Activated T-cell treated with anti-CD3 and anti-CD28 coated beads for 24 hours (primary cell): ENCODE results near the gene NDUFB11.

Experiments used
- DNase-seq: peaks from one replicate; pipeline ENCODE4 v3.0.0-alpha.2; 2020; ENCODE audit warnings: low read depth

NDUFB11 gene

DNA sequence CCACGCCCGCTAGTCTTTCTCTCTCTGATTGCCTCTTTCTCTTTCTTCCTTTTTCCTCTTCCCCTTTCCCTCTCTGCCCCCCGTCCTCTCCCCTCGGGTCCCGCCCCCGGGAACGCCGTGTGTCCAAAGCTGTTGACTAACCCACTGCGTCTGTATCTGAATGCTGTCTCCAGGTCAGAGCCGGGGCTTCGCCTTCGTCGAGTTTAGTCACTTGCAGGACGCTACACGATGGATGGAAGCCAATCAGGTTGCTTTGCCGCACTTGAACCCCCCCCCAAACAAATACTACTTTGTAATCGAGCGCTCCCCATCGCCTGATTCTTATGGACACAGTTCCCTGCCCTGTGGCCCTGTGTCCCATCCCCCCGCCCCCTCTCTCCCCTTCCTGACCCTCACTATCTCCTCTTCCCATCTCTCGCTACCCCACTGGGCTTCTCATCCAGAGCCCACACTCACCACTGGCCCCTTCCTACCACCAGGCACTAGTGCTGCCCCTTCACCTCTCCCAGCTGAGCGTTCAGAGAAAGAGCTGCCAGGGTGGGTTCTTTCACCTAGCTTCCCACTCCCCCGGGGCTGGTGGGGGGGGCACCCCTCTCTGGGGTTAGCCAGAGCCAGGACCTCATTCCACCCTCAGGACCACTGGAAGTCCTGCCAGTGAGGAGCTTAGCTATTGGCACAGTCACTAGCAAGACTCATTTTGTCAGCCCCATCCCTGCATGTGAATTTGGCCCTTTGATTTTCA is 30.5 kb upstream of the NDUFB11 start:
- no peak for DNase-seq

DNA sequence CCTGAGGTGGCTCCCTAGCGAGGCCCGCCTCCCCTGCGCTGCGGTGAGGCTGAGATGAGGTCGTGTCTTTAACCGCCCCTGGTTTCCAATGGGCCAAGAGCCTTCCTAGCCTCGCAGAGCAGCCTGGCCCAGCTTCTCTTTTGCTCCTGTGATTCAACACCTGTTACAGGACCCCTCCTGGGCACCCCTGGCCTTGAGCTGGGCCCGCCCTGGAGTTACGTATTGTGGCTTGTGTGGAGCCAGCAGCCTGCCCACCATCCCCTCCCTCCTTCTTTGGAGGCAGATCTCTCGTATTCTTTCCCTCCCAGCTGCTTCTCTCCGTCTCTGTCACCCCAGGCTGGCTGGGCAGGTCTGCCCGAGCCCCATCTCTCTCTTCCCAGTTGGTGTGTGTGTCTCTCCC is 29.9 kb upstream of the NDUFB11 start:
- no peak for DNase-seq

- DNase-seq = no peak
Measured at GRCh38 chrX:47172971-47173792, 28.7 kb upstream of the NDUFB11 start.

GRCh38 chrX:47172549-47172948 is 28.0 kb upstream of the NDUFB11 start:
- DNase-seq = no peak

- DNase-seq = no peak
Measured at GRCh38 chrX:47171996-47172395, 27.5 kb upstream of the NDUFB11 start.

- no peak for DNase-seq
Measured at GRCh38 chrX:47170861-47171692, 26.6 kb upstream of the NDUFB11 start.

DNA sequence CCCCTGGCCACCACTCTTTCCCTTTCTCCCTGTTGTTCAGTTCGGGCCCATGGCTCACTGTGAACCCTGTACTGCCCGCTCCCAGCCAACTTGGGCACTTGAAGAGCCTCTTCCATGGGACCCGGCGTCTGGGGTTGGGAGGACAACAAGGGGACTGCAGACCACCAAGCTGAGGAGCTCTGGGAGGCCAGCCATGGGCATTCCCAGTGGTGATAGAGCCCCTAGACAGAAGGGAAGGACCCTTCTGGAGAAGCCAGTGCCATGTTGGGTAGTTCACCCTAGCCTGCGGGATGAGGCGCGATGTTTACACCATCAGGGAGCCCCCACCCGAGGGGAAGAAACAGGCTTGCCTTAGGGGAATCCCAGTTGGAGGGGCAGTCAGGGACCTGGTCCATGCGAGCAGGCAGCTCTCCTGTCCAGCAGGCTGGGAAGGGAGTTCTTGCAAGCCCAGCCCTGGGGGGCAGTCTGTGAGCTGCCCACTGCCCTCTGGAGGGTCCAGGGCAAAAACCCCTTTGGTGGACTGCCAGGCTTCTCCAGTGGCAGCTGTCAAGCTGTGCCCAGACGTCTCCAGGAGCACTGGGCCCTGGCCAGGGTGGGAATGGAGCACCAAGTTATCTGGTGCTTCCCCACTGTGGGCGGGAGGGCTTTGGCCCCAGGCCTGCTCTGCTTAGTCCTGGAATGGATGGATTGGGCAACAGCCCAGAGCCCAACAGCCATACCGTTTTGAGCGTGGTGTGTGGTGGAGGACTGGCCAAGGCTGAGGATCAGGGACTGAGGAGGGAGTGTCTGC is 25.4 kb upstream of the NDUFB11 start:
- no peak for DNase-seq

GRCh38 chrX:47169273-47169672 is 24.8 kb upstream of the NDUFB11 start:
- no peak for DNase-seq

DNA sequence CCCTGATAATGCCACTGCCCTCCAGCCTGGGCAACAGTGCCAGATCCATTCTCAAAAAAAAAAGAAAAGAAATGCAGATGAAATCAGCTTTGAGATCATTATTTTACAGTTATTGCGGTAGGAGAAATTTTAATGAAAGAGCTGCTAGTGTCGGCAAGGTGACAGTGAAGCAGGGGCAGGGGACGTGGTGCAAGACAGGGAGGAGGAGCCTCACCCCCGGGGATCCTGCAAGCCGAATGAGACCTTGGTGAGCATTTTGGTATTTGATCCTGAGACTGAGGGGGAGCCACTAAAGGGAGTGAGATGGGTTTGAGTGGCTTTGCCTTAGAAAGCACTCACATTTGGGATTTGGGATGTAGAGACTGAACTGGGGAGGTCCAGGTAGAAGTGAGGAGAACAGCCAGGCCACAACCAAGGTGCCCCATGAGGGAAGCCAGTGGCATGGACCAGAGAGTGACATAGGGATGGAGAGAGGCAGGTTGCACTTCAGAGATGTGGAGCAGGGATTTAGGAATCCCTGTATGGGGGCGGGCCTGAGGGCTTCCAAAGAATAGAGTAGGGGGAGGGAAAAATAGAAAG is 24.1 kb upstream of the NDUFB11 start:
- no peak for DNase-seq

GRCh38 chrX:47166126-47166525 is 21.6 kb upstream of the NDUFB11 start:
- DNase-seq = no peak

DNA sequence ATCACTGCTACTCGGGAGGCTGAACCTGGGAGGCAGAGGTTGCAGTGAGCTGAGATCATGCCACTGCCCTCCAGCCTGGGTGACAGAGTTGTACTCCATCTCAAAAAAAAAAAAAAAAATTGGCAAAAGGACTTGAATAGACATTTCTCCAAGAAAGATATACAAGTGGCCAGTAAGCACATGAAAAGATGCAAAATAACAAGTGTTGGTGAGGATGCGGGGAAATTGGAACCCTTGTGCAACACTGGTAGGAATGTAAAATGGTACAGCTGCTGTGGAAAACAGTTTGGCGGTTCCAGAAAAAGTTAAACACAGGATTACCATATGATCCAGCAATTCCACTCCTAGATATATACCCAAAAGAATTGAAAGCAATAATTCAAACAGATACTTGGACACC is 19.9 kb upstream of the NDUFB11 start:
- no peak for DNase-seq

DNA sequence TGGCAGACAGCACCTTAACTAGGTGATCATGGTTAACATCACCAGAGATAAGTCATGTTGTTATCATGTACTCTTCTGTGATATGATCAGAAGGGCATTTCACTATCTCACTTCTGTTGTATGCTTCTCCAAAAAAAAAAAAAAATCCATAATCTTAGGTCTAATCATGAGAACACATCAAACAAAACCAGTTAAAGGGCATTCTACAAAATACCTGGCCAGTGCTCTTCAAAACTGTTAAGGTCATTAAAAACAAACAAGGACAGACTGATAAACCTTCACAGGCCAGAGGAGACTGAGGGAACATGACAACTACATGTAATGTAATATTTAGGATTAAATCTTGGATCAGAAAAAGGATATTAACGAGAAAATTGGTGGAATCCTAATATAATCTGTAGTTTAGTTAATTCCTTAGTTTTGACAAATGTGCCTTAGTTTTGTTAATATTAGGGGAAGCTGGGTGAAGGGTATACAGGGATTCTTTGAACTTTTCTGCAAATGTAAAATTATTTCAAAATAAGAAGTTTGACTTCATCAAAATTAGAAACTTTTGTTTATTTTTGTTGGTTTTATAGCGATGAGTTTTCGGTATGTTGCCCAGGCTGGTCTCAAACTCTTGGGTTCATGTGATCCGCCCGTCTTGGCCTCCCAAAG is 18.6 kb upstream of the NDUFB11 start:
- DNase-seq = no peak

DNA sequence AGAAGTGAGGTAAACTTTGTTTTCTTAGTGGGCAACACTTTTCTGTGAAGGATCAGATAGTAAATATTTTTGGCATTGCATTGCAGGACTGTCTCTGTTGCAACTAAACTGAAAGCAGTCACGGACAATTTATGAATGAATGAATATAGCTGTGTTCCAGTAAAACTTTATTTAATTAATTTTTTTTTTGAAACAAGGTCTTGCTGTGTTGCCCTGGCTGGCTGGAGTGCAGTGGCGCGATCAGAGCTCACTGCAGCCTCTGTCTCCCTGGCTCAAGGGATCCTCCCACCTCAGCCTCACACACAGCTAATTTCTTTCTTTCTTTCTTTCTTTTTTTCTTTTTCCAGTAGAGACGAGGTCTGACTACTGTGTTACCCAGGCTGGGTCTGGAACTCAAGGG is 16.3 kb upstream of the NDUFB11 start:
- DNase-seq = no peak

DNA sequence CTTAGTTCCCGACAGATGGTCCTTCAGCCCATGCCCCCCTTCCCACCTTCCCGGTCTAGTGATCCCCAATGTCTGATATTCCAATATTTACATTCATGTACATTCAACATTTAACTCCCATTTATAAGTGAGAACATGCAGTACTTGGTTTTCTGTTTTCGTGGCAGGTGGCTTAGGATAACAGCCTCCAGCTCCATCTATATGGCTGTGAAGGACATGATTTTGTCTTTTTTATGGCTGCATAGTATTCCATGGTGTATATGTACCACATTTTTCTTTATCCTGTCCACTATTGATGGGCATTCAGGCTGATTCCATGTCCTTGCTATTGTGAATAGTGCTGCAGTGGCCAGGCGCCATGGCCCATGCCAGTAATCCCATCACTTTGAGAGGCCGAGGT is 14.3 kb upstream of the NDUFB11 start:
- no peak for DNase-seq

GRCh38 chrX:47158131-47158530 is 13.6 kb upstream of the NDUFB11 start:
- no peak for DNase-seq

- DNase-seq = no peak
Measured at GRCh38 chrX:47156611-47157520, 12.4 kb upstream of the NDUFB11 start.

DNA sequence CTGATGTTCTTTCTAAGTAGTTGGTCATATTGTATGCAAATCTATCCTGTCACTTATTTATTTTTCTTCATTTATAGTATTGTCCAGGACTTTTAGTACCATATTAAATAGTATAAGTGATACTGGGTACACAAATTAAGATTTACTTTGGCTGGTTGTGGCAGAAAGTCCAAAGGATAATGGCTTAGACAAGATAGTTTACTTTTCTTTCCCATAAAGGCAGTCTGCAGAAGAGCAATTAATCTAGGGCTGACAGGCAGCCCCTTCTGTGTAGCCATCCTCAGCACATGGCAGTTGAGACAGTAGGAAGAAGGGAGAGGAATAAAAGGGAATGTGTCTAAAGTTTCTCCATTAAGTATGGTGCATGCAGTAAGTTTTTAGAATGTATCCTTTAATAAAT is 6.9 kb upstream of the NDUFB11 start:
- no peak for DNase-seq

DNA sequence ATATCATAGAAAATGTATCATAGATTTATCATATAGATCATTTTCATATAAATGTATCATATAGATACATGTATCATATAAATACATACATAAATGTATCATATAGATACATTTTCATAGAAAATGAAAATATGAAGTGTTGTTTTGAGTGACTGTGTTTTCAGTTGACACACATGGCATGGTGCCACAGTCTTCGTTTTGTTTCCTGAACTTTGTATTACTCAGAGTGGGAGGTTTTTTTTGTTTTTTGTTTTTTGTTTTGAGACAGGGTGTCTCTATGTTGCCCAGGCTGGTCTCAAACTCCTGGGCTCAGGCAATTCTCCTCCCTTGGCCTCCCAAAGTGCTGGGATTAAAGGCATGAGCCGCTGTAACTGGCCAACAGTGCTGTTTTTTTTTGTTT is 4.4 kb upstream of the NDUFB11 start:
- no peak for DNase-seq

DNA sequence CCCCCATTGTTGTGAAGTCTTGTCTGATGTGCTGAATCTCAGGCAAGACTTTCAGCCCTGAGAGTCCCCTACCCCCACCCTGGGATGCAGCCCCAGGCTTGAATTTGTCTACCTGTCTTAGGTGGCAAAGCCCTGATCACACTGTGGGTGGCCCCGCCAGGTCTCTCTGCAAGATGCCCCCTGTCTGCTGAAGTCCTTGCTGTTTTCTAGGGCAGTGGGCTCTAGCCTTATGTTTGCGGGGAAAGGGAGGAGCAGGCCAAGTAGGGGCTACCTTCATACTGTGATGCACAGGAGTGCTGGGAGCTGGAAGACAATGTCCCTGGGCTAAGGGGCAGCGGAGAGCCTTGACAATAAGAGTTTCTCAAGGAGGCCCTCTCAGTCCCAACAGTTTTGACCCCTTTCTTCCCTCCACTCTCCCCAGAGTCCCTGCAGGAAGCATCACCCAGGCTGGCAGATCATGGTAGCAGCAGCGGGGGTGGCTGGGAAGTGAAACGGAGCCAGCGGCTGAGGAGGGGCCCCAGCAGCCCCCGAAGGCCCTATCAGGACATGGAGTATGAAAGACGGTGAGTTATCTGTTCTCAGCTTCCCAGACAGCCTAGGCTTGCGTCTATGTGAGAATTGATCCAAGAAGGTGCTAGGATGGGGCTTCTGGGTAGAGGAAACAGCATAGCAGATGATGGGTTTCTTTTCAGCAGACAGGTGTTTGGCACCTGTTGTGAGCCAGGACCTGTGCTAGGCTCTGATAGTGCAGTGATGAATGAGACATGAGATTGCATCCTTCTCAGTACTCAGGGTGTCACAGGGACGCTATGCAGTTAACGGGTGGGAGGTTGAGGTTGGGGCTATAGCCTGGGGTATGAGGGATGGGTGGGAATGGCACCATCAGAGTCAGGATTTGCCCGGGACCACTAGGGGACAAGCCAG is 2.7 kb upstream of the NDUFB11 start:
- DNase-seq = no peak
